ENCODE measurements around the gene ZNF701.
"Not testable (repeated sequence)": the region's sequence is repeated elsewhere in the genome, so short reads cannot be mapped to it uniquely, and the experiment has no call there.

ZNF701 gene

DNA sequence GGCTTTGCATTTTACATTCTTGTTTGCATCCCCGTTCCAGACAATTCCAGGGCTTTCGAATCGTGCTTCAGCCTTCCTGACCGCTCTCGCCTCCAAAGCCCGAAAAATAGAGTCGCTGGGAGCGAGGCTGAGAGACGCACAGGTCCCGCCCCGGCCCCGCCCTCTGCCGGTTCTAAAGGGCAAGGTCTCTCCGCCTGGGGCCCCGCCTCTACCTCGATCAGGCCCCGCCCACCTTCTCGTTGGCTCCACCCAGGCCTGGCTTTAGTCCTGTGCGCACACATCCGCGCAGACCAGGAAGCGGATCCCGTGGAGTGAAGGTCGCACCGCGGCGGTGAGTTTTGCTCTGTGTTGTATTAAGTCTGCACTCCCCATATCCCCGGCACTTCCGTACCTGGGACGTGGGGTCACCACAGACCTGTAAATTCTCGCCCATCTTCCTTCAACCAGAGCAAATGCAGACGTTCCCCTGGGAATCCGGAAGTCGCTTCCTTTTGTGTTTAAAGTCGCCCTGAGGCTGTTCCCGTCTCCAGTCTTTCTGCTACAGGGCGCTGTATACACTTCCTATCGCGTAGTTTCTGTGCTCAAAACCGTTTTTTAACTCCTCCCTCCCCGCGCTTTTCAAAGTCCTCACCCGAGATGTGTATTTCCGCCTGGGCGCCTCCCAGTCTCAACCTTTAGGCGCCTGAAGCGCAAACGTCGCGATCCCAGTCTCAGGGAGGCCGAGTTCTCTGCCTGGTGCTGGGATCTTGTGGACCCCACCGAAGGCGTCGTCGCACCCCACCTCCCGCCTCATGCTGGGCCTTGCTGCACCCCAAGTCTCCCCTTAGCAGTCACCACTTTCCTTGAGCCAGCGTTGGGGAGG is at the start of gene ZNF701:
Gene ZNF701, plus strand, starts transcription at position 288 of the 862 bp plus-strand sequence. CDS start 3,861 bp downstream, outside the sequence.
- no peak for DNase-seq (ENCODE audit: low spot score)

DNA sequence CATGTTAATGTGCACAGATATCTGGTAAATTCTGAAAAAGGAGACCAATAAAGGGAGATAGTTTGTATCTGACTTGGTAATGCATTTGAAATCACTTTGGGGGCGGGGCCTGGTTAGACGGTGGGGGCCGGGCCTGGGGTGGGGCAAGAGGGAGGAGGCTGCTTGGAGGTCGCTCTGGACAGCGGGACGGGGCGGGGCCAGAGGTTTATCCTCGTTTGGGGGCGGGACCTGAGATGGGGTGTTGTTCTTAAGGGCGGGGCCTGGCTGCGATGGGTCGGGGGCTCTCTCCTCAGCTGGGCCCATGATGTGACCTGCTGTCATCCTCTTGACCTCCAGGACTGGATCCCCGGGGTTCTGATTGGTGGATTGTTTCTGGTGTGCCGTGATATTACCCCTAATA is 47.5 kb upstream of the ZNF701 start:
- no peak for DNase-seq (ENCODE audit: low spot score)

DNA sequence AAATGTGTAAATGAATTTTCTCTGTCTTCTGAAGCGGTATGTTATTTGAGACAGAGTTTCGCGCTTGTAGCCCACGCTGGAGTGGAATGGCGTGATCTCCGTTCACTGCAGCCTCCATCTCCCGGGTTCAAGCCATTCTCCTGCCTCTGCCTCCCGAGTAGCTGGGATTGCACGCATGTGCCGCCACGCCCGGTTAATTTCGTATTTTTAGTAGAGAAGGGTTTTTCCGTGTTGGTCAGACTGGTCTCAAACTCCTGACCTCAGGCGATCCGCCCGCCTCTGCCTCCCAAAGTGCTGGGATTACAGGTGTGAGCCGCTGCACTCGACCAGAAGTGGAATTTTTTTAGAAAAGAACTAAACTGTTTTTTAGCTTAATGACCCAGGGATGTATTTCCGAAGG is 46.0 kb upstream of the ZNF701 start:
- DNase-seq (ENCODE audit: low spot score): no peak

- peak; percentile 81 for DNase-seq (ENCODE audit: low spot score)
Observed at GRCh38 chr19:52527134-52527955, 42.7 kb upstream of the ZNF701 start, which contains the start of gene ZNF808. ZNF808 (plus strand) TSS chr19:52527668; CDS start chr19:52543285, 15,617 bp downstream.

GRCh38 chr19:52527956-52528351 is 42.1 kb upstream of the ZNF701 start:
- DNase-seq (ENCODE audit: low spot score): peak; percentile 15

GRCh38 chr19:52532480-52532879 is 37.6 kb upstream of the ZNF701 start:
- DNase-seq (ENCODE audit: low spot score): no peak

GRCh38 chr19:52533901-52534300 is 36.2 kb upstream of the ZNF701 start:
- DNase-seq (ENCODE audit: low spot score): no peak

DNA sequence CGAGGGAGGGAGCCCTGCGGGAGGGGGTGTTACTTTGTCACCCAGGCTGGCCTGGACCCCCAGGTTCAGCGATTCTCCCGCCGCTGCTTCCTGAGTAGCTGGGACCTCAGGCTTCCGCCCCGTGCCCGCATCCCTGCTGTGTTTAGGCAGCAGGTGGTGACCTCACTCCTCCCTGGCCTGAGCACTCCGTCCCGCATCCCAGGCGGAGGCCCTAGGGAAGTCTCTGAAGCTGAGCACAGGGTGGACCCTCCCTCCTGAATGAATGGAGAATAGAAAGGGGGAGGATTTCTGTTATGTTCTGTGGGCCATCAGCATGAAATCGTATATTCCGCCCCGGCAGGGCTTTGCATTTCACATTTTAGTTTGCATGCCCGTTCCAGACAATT is 34.7 kb upstream of the ZNF701 start:
- DNase-seq (ENCODE audit: low spot score): not testable (repeated sequence)

- no peak for DNase-seq (ENCODE audit: low spot score)
Observed at GRCh38 chr19:52535771-52536447, 34.2 kb upstream of the ZNF701 start.

DNA sequence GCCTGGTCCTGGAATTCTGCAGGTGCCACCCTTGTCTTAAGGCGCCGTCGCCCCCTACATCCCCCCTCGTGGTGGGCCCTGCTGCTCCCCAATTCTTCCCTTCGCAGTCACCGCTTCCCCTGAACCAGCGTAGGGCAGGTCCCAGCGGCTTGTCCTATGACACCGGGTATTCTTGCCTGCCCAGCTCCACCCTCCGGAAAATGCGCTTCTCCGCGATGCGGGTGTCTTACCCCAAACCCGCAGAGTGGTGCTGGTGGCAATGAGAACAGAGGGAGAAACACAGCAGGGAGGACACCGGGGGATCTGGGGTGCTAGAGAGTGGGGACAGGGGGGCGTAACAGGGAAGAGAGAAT is 33.7 kb upstream of the ZNF701 start:
- DNase-seq (ENCODE audit: low spot score): no peak

- DNase-seq (ENCODE audit: low spot score): not testable (repeated sequence)
Observed at GRCh38 chr19:52538815-52539214, 31.3 kb upstream of the ZNF701 start.

DNA sequence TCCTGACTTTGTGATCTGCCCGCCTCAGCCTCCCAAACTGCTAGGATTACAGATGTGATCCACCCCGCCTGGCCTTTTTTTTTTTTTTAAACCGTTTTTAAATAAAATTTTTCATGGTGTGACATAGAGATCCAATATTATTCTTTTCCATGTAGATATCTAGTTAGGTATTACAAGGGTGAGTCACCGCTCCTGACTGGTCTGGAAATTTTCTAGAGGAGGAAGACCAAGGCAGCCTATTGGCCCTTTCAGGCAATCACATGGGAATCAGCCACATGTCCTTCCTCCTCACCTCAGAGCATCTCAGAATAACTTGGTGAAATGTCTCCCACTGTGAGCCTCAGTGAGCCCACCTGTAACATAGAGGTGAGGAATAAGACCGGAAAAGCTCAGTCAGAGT is 28.9 kb upstream of the ZNF701 start:
- not testable (repeated sequence) for DNase-seq (ENCODE audit: low spot score)

- DNase-seq (ENCODE audit: low spot score): no peak
Observed at GRCh38 chr19:52541608-52542007, 28.5 kb upstream of the ZNF701 start.

DNA sequence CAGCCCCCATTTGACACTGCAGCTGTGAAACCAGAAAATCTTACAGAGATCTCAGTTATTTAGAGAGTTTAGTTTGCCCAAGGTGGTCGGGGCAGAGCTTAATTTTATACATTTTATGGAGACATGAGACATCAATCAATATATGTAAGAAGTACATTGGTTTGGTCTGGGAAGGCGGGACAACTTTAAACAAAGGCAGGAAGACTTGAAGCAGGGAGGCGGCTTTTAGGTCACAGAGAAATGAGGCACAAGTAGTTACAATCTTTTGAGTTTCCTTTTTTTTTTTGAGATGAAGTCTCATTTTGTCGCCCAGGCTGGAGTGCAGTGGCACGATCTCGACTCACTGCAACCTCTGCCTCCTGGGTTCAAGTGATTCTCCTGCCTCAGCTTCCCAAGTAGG is 27.5 kb upstream of the ZNF701 start:
- DNase-seq (ENCODE audit: low spot score): not testable (repeated sequence)

DNA sequence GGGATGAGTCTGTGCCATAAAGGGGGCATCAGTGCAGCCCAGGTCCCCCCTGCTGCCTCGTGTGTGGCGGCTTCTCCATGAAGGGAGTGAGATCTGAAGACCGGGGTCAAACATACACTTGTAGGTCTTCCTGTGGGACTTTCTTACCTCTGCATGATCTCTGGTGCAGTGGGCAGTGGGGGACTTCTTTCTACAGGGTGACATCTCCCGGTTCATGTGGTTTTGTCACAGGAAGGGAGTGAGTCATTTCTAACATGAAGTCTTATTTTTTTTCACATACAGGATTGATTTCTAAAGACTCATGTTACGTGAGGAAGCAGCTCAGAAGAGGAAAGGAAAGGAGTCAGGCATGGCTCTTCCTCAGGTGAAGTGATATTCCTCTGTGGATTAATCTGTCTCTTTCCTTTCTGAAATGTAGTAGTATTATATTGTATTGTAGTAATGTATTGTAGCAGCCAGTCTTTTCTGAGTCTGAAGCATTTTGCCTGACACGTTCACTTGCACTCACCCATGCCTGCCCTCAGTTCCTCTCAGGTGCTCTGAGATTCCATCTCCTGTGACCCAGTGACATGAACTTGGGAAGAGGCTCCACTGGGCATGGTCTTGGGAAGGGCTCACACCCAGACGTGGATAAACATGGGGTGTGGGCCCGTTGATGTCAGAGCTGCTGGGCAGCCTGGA is 27.0 kb upstream of the ZNF701 start:
- DNase-seq (ENCODE audit: low spot score): no peak

DNA sequence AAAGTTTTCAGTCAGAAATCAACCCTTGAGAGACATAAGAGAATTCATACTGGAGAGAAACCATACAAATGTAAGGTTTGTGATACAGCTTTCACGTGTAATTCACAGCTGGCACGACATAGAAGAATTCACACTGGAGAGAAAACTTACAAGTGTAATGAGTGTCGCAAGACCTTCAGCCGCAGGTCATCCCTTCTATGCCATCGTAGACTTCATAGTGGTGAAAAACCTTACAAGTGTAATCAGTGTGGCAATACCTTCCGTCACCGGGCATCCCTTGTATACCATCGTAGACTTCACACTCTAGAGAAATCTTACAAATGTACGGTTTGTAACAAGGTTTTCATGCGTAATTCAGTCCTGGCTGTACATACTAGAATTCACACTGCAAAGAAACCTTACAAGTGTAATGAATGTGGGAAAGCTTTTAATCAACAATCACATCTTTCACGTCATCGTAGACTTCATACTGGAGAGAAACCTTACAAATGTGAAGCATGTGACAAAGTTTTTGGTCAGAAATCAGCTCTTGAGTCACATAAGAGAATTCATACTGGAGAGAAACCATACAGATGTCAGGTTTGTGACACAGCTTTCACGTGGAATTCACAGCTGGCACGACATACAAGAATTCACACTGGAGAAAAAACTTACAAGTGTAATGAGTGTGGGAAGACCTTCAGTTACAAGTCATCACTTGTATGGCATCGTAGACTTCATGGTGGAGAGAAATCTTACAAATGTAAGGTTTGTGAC is 15.7 kb upstream of the ZNF701 start:
- no peak for DNase-seq (ENCODE audit: low spot score)

GRCh38 chr19:52557231-52557995 is 12.7 kb upstream of the ZNF701 start:
- no peak for DNase-seq (ENCODE audit: low spot score)

- DNase-seq (ENCODE audit: low spot score): not testable (repeated sequence)
Observed at GRCh38 chr19:52558732-52559445, 11.2 kb upstream of the ZNF701 start.

GRCh38 chr19:52561611-52562010 is 8.5 kb upstream of the ZNF701 start:
- DNase-seq (ENCODE audit: low spot score): not testable (repeated sequence)

DNA sequence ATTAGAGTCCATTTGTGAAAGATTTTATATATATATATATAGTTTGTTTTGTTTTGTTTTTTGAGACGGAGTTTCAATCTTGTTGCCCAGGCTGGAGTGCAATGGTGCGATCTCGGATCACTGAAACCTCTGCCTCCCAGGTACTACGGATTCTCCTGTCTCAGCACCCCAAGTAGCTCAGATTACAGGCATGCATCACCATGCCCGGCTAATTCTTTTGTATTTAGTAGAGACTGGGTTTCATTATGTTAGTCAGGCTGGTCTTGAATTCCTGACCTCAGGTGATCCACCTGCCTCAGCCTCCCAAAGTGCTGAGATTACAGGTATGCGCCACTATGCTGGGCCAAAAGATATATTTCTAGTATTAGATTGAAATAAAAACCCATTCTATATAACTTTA is 4.0 kb upstream of the ZNF701 start:
- no peak for DNase-seq (ENCODE audit: low spot score)
